LNCaP clone FGC (cell line): Measurements from ENCODE around the gene IRF7.
A peak's percentile ranks its signal among the peaks of the same experiment; 100 is the strongest.
"Not testable (repeated sequence)": the region's sequence is repeated elsewhere in the genome, so short reads cannot be mapped to it uniquely, and the experiment has no call there.

Experiments used
- DNase-seq: peaks from one replicate; pipeline ENCODE4 v3.0.0-alpha.2; 2011; ENCODE audit warnings: low read depth
- H3K4me3 ChIP-seq: 2 replicates; pipeline ENCODE4 v1.5.1; 2011; ENCODE audit warnings: mild to moderate bottlenecking, low read depth, low read length, control low read depth
- TF ChIP-seq, protein P1 (sequence below): IDR thresholded peaks from 2 replicates; pipeline ENCODE4 v1.5.1; 2012; ENCODE audit warnings: mild to moderate bottlenecking; ENCODE audit not compliant: control insufficient read depth, insufficient read depth; ENCODE audit errors: extremely low read depth

The IRF7 gene

DNA sequence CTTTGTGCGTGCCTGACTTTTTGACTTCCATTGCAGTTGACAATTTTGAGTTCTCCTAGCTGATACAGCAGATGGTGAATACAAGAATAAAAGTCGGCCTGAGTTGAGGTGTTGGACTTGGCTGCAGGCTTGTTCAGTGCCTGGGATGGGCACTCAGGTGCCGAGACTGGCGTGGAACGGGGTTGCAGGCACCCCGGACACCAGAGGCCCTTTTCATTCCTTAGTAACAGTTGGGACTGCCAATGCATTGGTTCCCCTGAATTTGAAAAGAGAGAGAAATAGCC, 38.2 kb downstream of the IRF7 start:
- DNase-seq: no peak
- TF ChIP-seq, protein P1, sequence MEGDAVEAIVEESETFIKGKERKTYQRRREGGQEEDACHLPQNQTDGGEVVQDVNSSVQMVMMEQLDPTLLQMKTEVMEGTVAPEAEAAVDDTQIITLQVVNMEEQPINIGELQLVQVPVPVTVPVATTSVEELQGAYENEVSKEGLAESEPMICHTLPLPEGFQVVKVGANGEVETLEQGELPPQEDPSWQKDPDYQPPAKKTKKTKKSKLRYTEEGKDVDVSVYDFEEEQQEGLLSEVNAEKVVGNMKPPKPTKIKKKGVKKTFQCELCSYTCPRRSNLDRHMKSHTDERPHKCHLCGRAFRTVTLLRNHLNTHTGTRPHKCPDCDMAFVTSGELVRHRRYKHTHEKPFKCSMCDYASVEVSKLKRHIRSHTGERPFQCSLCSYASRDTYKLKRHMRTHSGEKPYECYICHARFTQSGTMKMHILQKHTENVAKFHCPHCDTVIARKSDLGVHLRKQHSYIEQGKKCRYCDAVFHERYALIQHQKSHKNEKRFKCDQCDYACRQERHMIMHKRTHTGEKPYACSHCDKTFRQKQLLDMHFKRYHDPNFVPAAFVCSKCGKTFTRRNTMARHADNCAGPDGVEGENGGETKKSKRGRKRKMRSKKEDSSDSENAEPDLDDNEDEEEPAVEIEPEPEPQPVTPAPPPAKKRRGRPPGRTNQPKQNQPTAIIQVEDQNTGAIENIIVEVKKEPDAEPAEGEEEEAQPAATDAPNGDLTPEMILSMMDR: no peak
- peak overlapping the region; percentile 69 for H3K4me3 ChIP-seq

DNA sequence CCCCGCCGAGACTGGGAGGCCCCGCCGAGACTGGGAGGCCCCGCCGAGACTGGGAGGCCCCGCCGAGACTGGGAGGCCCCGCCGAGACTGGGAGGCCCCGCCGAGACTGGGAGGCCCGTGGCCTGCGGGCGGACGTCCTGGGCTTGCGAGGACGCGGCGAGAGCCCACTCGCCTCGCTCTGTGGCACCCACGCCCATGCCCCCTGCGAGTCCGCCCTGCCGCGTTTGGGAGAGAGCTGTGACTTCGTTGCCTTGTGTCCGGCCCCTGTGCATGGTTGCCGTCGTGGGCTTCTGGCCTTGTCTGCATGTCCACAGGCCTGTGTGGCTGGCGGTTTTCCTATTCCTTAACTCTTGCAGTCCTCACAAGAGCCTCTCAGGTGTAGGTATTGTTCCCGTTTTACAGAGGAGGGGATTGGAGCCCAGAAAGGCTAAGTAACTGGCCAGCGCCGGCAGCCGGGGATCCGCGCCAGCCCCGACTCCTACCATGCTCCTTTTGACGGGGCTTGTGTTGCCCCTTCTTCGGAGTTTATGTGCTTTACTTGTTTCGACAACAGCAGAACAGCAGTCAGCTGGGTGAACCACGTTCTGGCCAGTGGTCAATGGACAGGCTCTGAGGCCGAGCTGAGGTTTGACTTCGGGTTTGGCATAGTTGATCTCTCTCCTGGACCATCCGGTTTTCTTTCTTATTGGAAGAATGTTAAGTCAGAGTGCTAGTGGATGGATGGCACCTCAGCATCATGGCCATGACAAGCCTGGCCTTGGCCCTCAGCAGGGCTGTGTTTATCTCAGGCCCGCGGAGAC, 38.7 kb downstream of the IRF7 start:
- no peak for DNase-seq
- TF ChIP-seq, protein P1: no peak

DNA sequence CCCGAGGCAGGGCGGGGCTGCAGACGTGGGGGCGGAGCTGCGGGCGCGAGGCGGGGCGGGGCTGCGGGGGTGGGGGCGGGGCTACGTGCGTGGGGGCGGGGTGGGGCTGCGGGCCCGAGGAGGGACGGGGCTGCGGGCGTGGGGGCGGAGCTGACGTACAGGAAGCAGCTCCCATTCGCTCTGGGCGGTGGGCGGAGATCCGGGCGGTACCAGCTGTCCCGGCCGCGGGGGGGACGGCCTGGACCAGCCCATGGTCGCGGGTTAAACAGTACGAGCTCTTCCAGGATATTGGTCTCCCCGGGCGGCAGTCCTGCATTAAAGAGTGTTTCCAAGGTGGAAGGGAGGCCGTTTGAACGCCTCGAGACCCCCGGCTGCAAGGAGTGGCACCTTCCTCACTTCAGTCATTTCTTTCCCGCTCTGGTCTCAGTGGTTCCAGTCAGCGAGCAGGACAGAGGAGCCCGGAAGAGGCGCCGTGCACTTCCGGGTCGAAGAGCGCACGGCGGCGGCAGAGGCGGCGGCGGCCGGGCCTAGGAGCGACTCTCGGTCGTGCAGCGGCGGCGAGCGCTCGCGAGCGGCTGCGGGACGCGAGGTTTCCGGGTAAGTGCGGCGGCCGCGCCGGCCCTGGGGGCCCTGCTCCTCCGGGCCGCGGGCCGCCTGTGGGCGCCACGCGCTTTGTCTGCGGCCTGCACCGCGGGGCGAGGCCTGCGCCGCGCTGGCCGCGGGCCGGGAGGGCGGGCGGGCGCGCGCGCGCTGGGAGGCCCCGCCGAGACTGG, 39.6 kb downstream of the IRF7 start, which contains the start of gene PHRF1:
TSS of gene PHRF1 (plus strand) at position 475 of the 773 bp plus-strand sequence. CDS start 5,043 bp downstream, outside the sequence.
- TF ChIP-seq, protein P1: no peak
- peak; percentile 79 for DNase-seq
- peak within 1 kb of the TSS; percentile 79 for H3K4me3 ChIP-seq

More for the DNA sequence above, 38.7 kb downstream of the IRF7 start:
- peak overlapping the region; percentile 69 for H3K4me3 ChIP-seq

DNA sequence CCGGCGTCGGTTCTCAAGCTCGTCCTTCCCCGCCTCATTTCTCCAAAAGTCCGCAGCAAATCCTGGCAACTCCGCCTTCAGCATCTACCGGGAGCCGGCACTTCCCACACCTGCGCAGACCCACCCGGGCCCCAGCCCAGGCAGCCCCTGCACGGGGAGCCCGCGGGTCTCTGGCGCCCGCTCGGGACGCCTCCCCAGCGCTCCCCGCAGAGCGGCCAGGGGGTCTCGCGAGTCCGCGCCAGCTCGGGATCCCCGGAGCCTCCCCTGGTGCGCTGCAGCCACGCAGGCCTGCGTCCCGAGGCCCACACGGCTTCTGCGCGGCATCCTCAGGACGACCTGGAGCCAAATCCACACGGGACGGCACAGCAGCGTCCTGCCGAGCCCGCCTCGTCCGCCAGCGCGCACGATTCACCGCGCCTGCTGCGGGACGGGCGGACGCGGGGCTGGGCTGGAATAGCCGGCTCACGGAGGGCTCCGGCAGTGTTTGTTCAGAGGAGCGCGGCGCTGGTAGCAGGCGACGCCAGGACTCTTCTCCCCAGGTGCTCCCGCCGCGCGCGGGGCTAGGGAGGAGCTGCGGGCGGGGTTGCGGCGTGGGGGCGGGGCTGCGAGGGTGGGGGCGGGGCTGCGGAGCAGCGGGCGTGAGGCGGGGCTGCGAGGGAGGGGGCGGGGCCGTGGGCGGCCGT, 40.3 kb downstream of the IRF7 start:
- TF ChIP-seq, protein P1: no peak
- peak overlapping the region; percentile 79 for H3K4me3 ChIP-seq
- peak; percentile 41 for DNase-seq

DNA sequence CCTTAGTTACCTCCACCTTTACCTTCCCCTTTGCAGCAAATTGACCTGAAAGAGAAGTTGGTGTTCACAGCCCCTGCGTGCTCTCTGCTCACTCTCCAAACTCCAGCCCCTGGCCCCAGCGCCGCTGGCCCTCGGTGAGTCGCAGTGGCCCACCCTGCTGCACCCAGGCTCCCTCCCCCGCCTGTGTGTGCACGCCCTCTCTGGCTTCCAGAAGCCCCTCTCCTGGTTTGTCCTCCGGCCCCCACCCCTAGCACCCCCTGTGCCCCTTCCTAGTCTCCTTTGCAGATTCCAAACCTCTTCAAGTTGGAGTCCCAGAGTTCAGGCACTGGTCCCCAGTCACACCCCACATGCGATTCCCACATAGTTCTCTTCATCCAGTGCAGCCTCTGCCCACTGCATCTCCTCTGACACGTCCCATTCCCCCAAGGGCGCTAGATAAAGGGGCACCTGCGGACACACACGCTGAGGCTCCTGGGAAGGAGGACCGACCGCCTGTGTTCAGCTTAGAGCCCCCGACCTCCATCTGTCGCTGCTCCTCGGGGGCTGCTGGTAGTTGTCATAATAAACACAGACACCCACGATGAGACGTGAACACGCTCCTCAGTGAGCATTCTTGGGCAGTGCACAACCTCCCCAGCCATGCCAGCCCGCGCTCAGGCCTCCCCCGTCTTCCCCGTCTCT, 41.0 kb downstream of the IRF7 start:
- DNase-seq: no peak
- peak overlapping the region; percentile 79 for H3K4me3 ChIP-seq
- TF ChIP-seq, protein P1: no peak

DNA sequence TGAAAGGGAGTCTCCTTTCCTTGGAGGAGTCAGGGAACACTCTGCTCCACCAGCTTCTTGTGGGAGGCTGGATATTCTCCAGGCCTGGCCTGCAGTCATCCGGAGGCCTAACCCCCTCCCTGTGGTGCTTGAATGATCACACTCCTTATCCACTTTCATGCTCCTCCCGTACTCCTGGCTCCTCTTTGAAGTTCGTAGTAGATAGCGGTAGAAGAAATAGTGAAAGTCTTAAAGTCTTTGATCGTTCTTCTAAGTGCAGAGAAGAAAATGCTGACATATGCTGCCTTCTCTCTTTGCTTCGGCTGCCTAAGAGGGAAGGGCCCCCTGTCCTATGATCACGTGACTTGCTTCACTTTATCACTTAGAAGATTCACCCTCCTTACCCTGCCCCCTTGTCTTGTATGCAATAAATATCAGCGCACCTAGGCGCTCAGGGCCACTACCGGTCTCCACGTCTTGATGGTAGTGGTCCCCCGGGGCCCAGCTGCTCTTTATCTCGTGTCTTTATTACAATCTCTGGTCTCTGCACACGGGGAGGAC, 41.6 kb downstream of the IRF7 start:
- peak overlapping the region; percentile 79 for H3K4me3 ChIP-seq
- DNase-seq: not testable (repeated sequence)
